ENCODE results near the gene STX18.
A peak's percentile ranks its signal among the peaks of the same experiment; 100 is the strongest.
"Not testable (repeated sequence)": the region's sequence is repeated elsewhere in the genome, so short reads cannot be mapped to it uniquely, and the experiment has no call there.

STX18 gene

DNA sequence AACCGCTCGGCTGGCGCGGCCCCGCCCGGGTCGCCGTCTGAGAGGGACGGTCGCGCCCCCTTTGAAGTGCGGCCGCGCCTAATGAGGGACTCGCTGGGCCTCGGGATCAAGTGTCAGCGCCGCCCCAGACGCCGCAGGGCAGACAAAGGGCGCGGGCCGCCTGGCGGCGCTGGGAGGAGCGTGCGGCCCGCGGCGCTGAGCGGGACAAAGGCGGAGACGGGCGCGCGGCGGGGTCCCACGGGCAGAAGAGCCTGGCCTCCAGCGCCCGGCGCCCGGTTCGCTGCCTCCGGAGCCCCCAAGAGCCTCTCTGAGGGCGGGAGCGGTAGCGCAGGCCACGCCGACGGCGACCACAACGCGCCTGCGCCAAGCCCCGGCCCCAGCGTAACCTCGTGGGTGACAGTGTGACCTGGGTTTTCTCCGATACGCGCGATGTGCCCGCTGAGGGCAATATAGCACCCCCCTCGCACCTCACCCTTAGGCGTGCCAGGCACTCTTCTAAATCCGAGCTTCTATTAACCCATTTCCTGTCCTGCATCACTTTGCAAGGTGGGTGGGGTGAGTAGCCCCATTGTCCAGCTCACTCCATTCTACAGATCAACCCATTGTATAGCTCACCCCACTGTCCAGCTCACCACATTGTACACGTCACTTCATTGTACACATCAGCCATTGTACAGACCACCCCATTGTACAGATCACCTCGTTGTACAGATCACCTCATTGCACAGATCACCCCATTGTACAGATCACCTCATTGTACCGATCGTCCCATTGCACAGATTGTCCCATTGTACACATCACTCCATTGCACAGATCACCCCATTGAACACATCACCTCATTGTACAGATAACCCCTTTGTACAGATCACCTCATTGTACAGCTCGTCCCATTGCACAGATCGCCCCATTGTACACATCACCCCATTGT lies 33.7 kb upstream of the STX18 start:
- peak overlapping the region; percentile 26; the same call in 1 of the 2 replicates for H3K4me3 ChIP-seq (ENCODE audit: low read length)
- peak; percentile 39 for DNase-seq (ENCODE audit: low read depth, low spot score)

DNA sequence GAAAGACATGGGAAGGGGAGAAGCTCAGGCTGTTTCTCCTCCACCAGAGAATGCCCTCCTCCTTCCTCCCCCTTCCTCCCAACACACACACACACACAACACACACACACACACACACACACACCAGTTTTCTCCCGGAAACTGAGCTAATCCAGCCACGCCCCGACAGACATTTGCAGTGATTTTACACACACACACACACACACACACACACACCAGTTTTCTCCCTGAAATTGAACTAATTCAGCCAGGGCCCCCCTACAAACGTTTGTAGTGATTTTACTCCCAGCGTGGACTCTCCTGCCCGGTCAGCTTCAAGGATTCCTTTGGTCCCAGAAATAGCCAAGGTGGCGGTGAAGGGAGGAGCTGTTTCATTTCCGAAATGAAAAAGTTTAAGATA lies 32.9 kb upstream of the STX18 start:
- WGBS (ENCODE audit: insufficient coverage, insufficient read length) = no CpG with 5 or more reads among the region's 8 CpGs
- no peaks in the 10 kb centered on the region for H3K36me3 ChIP-seq (ENCODE audit: control insufficient read depth, insufficient read depth, low read length)
- H3K27ac ChIP-seq (ENCODE audit: low read length) = no peak overlapping the region
- H3K4me3 ChIP-seq (ENCODE audit: low read length) = peak overlapping the region; percentile 26; the same call in 1 of the 2 replicates
- no peaks in the 10 kb centered on the region for H3K9me3 ChIP-seq (ENCODE audit: control insufficient read depth, insufficient read depth, low read length)
- H3K27me3 ChIP-seq (ENCODE audit: control insufficient read depth, insufficient read depth, low read length) = no peaks in the 10 kb centered on the region; the same call in 1 of the 2 replicates
- DNase-seq (ENCODE audit: low read depth, low spot score) = no peak
- no peaks in the 10 kb centered on the region; the same call in 1 of the 2 replicates for H3K4me1 ChIP-seq (ENCODE audit: control insufficient read depth, insufficient read depth, low read length)

More for the DNA sequence above, 33.7 kb upstream of the STX18 start:
- no peaks in the 10 kb centered on the region for H3K36me3 ChIP-seq (ENCODE audit: control insufficient read depth, insufficient read depth, low read length)
- no peak overlapping the region for H3K27ac ChIP-seq (ENCODE audit: low read length)
- WGBS (ENCODE audit: insufficient coverage, insufficient read length) = no CpG with 5 or more reads among the region's 71 CpGs
- H3K27me3 ChIP-seq (ENCODE audit: control insufficient read depth, insufficient read depth, low read length) = no peaks in the 10 kb centered on the region; the same call in 1 of the 2 replicates
- H3K9me3 ChIP-seq (ENCODE audit: control insufficient read depth, insufficient read depth, low read length) = no peaks in the 10 kb centered on the region
- no peaks in the 10 kb centered on the region; the same call in 1 of the 2 replicates for H3K4me1 ChIP-seq (ENCODE audit: control insufficient read depth, insufficient read depth, low read length)

DNA sequence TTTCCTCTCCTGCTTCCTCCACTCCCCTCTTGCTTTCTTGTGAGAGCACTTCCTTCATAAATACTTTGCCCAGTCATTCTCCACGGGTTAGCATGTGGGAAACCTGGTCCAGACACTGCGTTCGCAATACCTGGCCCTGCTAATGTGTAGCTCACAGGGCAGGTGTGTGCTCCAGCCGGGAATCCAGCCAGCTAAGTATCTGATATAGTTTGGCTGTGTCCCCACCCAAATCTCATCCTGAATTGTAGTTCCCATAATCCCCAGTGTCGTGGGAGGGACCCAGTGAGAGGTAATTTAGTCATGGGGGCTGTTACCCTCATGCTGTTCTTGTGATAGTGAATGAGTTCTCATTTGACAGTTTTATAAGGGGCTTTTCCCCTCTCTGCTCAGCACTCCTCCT lies 32.2 kb upstream of the STX18 start:
- Histone ChIP-seq H3K36me3 (ENCODE audit: control insufficient read depth, insufficient read depth, low read length) (no peaks in the 10 kb centered on the region), H3K4me3 (ENCODE audit: low read length) (no peak overlapping the region), H3K27me3 (ENCODE audit: control insufficient read depth, insufficient read depth, low read length) (no peaks in the 10 kb centered on the region; the same call in 1 of the 2 replicates), H3K27ac (ENCODE audit: low read length) (no peak overlapping the region), H3K9me3 (ENCODE audit: control insufficient read depth, insufficient read depth, low read length) (no peaks in the 10 kb centered on the region; the same call in 1 of the 2 replicates), H3K4me1 (ENCODE audit: control insufficient read depth, insufficient read depth, low read length) (no peaks in the 10 kb centered on the region; the same call in 1 of the 2 replicates)
- no CpG with 5 or more reads among the region's 5 CpGs for WGBS (ENCODE audit: insufficient coverage, insufficient read length)
- no peak for DNase-seq (ENCODE audit: low read depth, low spot score)

DNA sequence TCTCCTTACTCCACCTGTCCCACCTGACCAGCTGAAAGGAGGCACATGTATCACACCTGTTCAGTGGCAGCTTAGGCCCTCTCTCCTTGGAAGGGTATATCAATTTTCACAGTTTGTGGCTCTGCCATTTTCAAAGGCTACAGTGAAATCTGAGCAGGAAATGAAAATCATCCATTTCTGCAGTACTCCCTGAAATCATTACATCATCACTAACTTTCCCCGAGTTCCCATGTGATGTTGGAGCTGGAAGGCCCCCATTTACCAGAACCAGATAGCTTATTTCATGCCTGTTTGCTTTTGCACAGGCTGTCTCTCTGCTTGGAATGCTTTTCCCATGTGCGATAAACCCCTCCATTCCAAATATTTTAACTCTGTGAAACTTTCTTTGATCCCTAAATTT lies 31.0 kb upstream of the STX18 start:
- Histone ChIP-seq H3K9me3 (ENCODE audit: control insufficient read depth, insufficient read depth, low read length) (no peaks in the 10 kb centered on the region; the same call in 1 of the 2 replicates), H3K36me3 (ENCODE audit: control insufficient read depth, insufficient read depth, low read length) (no peaks in the 10 kb centered on the region), H3K4me1 (ENCODE audit: control insufficient read depth, insufficient read depth, low read length) (peaks cover 1% of the 10 kb centered on the region; the same call in 1 of the 2 replicates), H3K27me3 (ENCODE audit: control insufficient read depth, insufficient read depth, low read length) (no peaks in the 10 kb centered on the region; the same call in 1 of the 2 replicates), H3K27ac (ENCODE audit: low read length) (no peak overlapping the region), H3K4me3 (ENCODE audit: low read length) (no peak overlapping the region)
- no CpG with 5 or more reads among the region's 2 CpGs for WGBS (ENCODE audit: insufficient coverage, insufficient read length)
- DNase-seq (ENCODE audit: low read depth, low spot score) = no peak

DNA sequence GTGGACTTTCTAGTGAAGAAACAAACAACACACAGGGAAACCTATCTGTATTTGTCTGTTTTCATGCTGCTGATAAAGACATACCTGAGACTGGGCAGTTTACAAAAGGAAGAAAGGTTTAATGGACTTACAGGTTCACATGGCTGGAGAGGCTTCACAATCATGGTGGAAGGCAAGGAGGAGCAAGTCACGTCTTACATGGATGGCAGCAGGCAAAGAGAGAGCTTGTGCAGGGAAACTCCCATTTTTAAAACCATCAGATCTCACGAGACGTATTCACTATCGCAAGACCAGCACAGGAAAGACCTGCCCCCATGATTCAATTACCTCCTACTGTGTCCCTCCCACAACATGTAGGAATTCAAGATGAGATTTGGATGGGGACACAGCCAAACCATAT lies 28.0 kb upstream of the STX18 start:
- not testable (repeated sequence) for H3K27me3 ChIP-seq (ENCODE audit: control insufficient read depth, insufficient read depth, low read length); H3K4me1 ChIP-seq (ENCODE audit: control insufficient read depth, insufficient read depth, low read length); H3K36me3 ChIP-seq (ENCODE audit: control insufficient read depth, insufficient read depth, low read length); DNase-seq (ENCODE audit: low read depth, low spot score); H3K27ac ChIP-seq (ENCODE audit: low read length); H3K4me3 ChIP-seq (ENCODE audit: low read length); H3K9me3 ChIP-seq (ENCODE audit: control insufficient read depth, insufficient read depth, low read length)
- no CpG with 5 or more reads among the region's 4 CpGs for WGBS (ENCODE audit: insufficient coverage, insufficient read length)

DNA sequence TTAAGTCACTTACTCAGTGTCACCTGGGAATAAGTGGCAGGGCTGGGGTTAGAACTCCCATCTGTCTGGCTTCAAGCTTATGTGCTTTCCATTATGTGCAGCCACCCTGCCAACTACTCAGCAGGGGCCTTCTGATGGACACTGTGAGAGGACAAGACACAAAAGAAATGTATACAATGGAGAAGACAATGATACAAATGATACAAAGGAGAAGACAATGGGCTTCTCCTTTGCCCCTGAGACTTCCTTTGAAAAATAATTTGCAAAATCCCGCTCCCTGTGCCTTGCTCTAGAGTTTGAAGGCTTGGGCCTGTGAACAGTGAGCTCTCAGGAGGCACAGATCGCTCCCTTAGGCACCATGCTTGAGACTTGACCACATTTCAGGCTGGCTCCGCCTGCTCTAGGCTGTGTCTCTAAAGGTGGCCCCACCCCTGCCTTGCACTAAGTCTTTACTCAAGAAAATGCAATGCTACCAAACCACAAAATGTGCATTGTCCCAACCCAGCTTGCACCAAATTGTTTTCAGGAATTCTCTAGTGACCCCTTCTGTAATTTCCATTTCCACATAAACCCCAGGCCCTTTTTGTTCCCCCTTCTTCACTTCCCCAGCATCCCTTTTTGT lies 27.1 kb upstream of the STX18 start:
- no peaks in the 10 kb centered on the region; the same call in 1 of the 2 replicates for H3K36me3 ChIP-seq (ENCODE audit: control insufficient read depth, insufficient read depth, low read length)
- no CpG with 5 or more reads among the region's 3 CpGs for whole genome bisulfite sequencing (ENCODE audit: insufficient coverage, insufficient read length)
- no peak overlapping the region for H3K27ac ChIP-seq (ENCODE audit: low read length)
- DNase-seq (ENCODE audit: low read depth, low spot score) = no peak
- H3K4me3 ChIP-seq (ENCODE audit: low read length) = no peak overlapping the region
- H3K4me1 ChIP-seq (ENCODE audit: control insufficient read depth, insufficient read depth, low read length) = 0 out of 2 replicates have a peak, but pooled peaks cover 1% of the 10 kb centered on the region
- H3K9me3 ChIP-seq (ENCODE audit: control insufficient read depth, insufficient read depth, low read length) = no peaks in the 10 kb centered on the region; the same call in 1 of the 2 replicates
- no peaks in the 10 kb centered on the region for H3K27me3 ChIP-seq (ENCODE audit: control insufficient read depth, insufficient read depth, low read length)

DNA sequence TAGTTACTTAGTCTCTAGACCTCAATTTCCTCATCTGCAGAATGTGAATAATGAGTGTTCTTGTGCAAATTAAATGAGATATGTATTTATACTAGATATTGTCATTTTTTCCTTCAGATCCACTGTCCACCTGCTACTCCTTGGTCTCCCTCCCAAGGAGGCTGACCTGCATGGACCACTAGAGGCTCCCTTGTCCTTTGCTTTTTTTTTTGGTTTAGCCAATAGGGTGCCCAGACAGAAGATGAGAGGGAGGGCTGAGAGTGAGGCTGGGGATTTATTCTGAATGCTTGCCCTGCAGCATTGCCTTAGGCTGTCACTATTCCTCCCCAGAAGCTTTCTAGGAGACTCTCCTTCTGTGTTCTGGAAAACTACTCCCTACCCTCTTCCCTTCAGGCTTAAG lies 24.5 kb upstream of the STX18 start:
- not testable (repeated sequence) for H3K9me3 ChIP-seq (ENCODE audit: control insufficient read depth, insufficient read depth, low read length); H3K27ac ChIP-seq (ENCODE audit: low read length); H3K4me3 ChIP-seq (ENCODE audit: low read length); DNase-seq (ENCODE audit: low read depth, low spot score); H3K27me3 ChIP-seq (ENCODE audit: control insufficient read depth, insufficient read depth, low read length); H3K36me3 ChIP-seq (ENCODE audit: control insufficient read depth, insufficient read depth, low read length); H3K4me1 ChIP-seq (ENCODE audit: control insufficient read depth, insufficient read depth, low read length)

DNA sequence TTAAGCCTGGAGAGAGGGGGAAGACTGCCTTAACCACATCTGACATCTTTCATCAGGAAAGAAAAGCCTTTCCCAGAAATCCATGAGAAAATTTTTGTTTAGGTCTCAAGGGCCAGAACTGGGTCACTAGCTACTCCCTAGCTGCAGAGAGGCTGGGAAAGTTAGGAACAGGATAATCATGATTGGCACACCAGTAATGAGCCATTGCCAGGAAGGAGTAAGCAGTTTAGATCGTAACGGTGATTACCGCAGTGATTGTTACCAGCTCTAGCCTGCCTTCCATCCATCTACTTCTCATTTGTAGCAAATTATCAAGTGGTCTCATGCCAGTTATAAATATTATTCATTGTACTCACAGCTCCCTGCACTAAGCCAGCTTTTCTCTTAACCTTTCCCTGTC lies 22.7 kb upstream of the STX18 start:
- no peak for DNase-seq (ENCODE audit: low read depth, low spot score)
- Histone ChIP-seq H3K4me1 (ENCODE audit: control insufficient read depth, insufficient read depth, low read length) (0 out of 2 replicates have a peak, but pooled peaks cover 1% of the 10 kb centered on the region), H3K36me3 (ENCODE audit: control insufficient read depth, insufficient read depth, low read length) (no peaks in the 10 kb centered on the region; the same call in 1 of the 2 replicates), H3K27ac (ENCODE audit: low read length) (no peak overlapping the region), H3K9me3 (ENCODE audit: control insufficient read depth, insufficient read depth, low read length) (no peaks in the 10 kb centered on the region), H3K27me3 (ENCODE audit: control insufficient read depth, insufficient read depth, low read length) (no peaks in the 10 kb centered on the region), H3K4me3 (ENCODE audit: low read length) (no peak overlapping the region)
- WGBS (ENCODE audit: insufficient coverage, insufficient read length) = no CpG with 5 or more reads among the region's 3 CpGs

DNA sequence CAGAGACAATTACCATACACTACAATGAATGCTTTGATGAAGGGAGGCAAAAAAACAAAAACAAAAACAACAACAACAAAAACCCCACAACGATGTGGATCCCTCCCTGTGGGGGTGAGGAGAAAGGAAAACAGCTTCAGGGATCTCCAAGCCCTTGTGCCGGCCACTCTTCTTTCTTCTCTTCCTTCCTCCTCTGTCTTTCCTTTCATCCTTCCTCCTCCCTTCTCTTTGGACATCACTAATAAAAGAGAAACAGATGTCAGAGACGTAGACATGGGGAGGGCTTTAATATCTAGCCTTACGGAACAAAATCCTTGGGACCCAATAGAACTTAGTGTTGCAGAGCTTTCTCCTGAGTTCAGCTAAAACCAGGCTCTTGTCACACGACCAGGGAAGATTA lies 18.8 kb upstream of the STX18 start:
- Histone ChIP-seq H3K4me1 (ENCODE audit: control insufficient read depth, insufficient read depth, low read length) (peaks cover 2% of the 10 kb centered on the region; the same call in 1 of the 2 replicates), H3K9me3 (ENCODE audit: control insufficient read depth, insufficient read depth, low read length) (no peaks in the 10 kb centered on the region), H3K27me3 (ENCODE audit: control insufficient read depth, insufficient read depth, low read length) (no peaks in the 10 kb centered on the region), H3K4me3 (ENCODE audit: low read length) (no peak overlapping the region), H3K36me3 (ENCODE audit: control insufficient read depth, insufficient read depth, low read length) (no peaks in the 10 kb centered on the region; the same call in 1 of the 2 replicates), H3K27ac (ENCODE audit: low read length) (no peak overlapping the region)
- no CpG with 5 or more reads among the region's 5 CpGs for WGBS (ENCODE audit: insufficient coverage, insufficient read length)
- DNase-seq (ENCODE audit: low read depth, low spot score) = no peak

DNA sequence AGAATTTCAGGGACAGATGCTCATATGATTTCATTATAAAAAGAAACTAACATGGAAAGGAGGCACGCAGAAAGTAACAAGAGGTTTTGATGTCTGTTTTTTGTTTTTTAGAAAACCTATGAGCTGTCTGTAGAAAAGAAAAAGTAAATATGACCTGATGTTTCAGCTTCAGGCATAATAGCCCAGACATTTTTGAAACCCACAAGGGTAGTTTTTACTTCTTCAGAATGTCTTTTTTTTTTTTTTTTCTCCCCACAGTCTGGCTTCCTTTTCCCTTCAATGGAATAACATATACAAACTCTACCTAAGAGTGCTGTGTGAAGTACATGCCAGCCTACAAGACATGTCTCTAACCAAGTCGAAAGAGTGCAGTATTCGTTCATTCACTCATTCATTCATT lies 18.3 kb upstream of the STX18 start:
- Histone ChIP-seq H3K36me3 (ENCODE audit: control insufficient read depth, insufficient read depth, low read length) (no peaks in the 10 kb centered on the region; the same call in 1 of the 2 replicates), H3K27ac (ENCODE audit: low read length) (no peak overlapping the region), H3K27me3 (ENCODE audit: control insufficient read depth, insufficient read depth, low read length) (no peaks in the 10 kb centered on the region), H3K9me3 (ENCODE audit: control insufficient read depth, insufficient read depth, low read length) (no peaks in the 10 kb centered on the region), H3K4me3 (ENCODE audit: low read length) (no peak overlapping the region), H3K4me1 (ENCODE audit: control insufficient read depth, insufficient read depth, low read length) (peaks cover 2% of the 10 kb centered on the region; the same call in 1 of the 2 replicates)
- no peak for DNase-seq (ENCODE audit: low read depth, low spot score)
- no CpG with 5 or more reads among the region's 3 CpGs for WGBS (ENCODE audit: insufficient coverage, insufficient read length)
